H1 (cell line): ENCODE measurements around the gene BCO1. TPM values are rescaled to one million over a fixed set of nuclear protein-coding genes. Genes with fewer than 3 reads are reported as not detected.

ENCODE experiments used
- CHD1 ChIP-seq: IDR thresholded peaks from 2 replicates; pipeline ENCODE4 v1.6.1; 2012; ENCODE audit warnings: low read depth, low read length, improper control_type of control experiment
- CTBP2 ChIP-seq: IDR thresholded peaks from 2 replicates; pipeline ENCODE4 v1.7.0; 2011; ENCODE audit warnings: borderline replicate concordance, mild to moderate bottlenecking, moderate library complexity, mixed read lengths, low read length; ENCODE audit not compliant: insufficient read depth, insufficient read length
- E2F6 ChIP-seq: IDR thresholded peaks from 2 replicates; pipeline ENCODE4 v1.6.1; 2012; ENCODE audit warnings: inconsistent platforms
- FOSL1 ChIP-seq: IDR thresholded peaks from 2 replicates; pipeline ENCODE4 v1.6.1; 2011; ENCODE audit warnings: mild to moderate bottlenecking, low read depth, low read length, moderate library complexity; ENCODE audit not compliant: insufficient read depth
- HDAC2 ChIP-seq, 2 experiments: fragments of 300-600 bp in 1 of 2; sonication (generic) in 1 of 2; IDR thresholded peaks; 2 replicates each; pipeline ENCODE4 v1.6.1; 2011 to 2012; ENCODE audit warnings: low read depth in 2 of 2, low read length in 2 of 2, mild to moderate bottlenecking in 2 of 2, moderate library complexity in 2 of 2, borderline replicate concordance in 1 of 2, inconsistent platforms in 1 of 2
- JUN ChIP-seq: IDR thresholded peaks from 2 replicates; pipeline ENCODE4 v1.6.1; 2011; ENCODE audit warnings: low read depth, mild to moderate bottlenecking, improper control_type of control experiment, low read length
- KDM1A ChIP-seq: fragments of 200-600, 300-600 bp; sonication (generic); IDR thresholded peaks from 2 replicates; pipeline ENCODE4 v1.7.1; 2016; ENCODE audit warnings: mild to moderate bottlenecking, low read length, borderline replicate concordance
- KDM5A ChIP-seq: fragments of 200-600 bp; IDR thresholded peaks from 2 replicates; pipeline ENCODE4 v1.7.1; 2012; ENCODE audit warnings: mild to moderate bottlenecking, low read length, inconsistent platforms, mixed read lengths
- MAFK ChIP-seq: IDR thresholded peaks from 2 replicates; pipeline ENCODE4 v1.6.1; 2012; ENCODE audit warnings: low read depth, mild to moderate bottlenecking, improper control_type of control experiment, low read length
- PHF8 ChIP-seq: fragments of 200-600 bp; sonication (generic); conservative IDR thresholded peaks from 2 replicates; pipeline ENCODE4 v1.7.1; 2012; ENCODE audit warnings: low read depth, mild to moderate bottlenecking, inconsistent platforms, low read length, moderate library complexity
- POLR2AphosphoS5 ChIP-seq: IDR thresholded peaks from 2 replicates; pipeline ENCODE4 v1.6.1; 2011; ENCODE audit warnings: low read depth, low read length
- RAD21 ChIP-seq, 2 experiments: IDR thresholded peaks in 1 of 2; conservative IDR thresholded peaks in 1 of 2; 2 replicates each; pipeline ENCODE4 v1.6.1; 2011; ENCODE audit warnings: low read depth in 2 of 2, low read length in 2 of 2, improper control_type of control experiment in 1 of 2, inconsistent platforms in 1 of 2, mild to moderate bottlenecking in 1 of 2, moderate library complexity in 1 of 2
- SIN3A ChIP-seq, 2 experiments: IDR thresholded peaks in 1 of 2; conservative IDR thresholded peaks in 1 of 2; 2 replicates each; pipeline ENCODE4 v1.6.1; 2011 to 2012; ENCODE audit warnings: low read length in 2 of 2, improper control_type of control experiment in 1 of 2, low read depth in 1 of 2, mild to moderate bottlenecking in 1 of 2
- SIX5 ChIP-seq: IDR thresholded peaks from 2 replicates; pipeline ENCODE4 v1.6.1; 2011; ENCODE audit warnings: mild to moderate bottlenecking, low read depth, low read length
- TAF1 ChIP-seq: IDR thresholded peaks from 2 replicates; pipeline ENCODE4 v1.6.1; 2011; ENCODE audit warnings: mild to moderate bottlenecking, low read depth, low read length
- TAF7 ChIP-seq: optimal IDR thresholded peaks from 2 replicates; pipeline ENCODE3; 2011; ENCODE audit warnings: low read depth, mild to moderate bottlenecking, inconsistent platforms, low read length, moderate library complexity, borderline replicate concordance
- TEAD4 ChIP-seq: IDR thresholded peaks from 2 replicates; pipeline ENCODE4 v1.6.1; 2012; ENCODE audit warnings: low read depth, low read length, inconsistent platforms, mixed read lengths
- ZNF274 ChIP-seq: IDR thresholded peaks from 2 replicates; pipeline ENCODE4 v1.7.0; 2012; ENCODE audit warnings: low read length, borderline replicate concordance; ENCODE audit errors: extremely low read depth
- polyA plus RNA-seq, 7 experiments: library from polyadenylated mRNA; depleted of rRNA in 3 of 7; stranded (reverse) in 5 of 7; unstranded in 2 of 7; fragments of >200 nt in 5 of 7; fragments of 200-250 nt in 2 of 7; gene quantifications; 1 replicate in 5 of 7; 2 replicates in 1 of 7; 4 replicates in 1 of 7; pipeline versions ENCODE4 v1.2.1 to v1.2.3, GENCODE V29; 2011 to 2013; ENCODE audit warnings: missing spikeins in 2 of 7, mixed read lengths in 2 of 7
- total RNA-seq: library from RNA; stranded (reverse); fragmentation: NEBNext Ultra II Directional; extraction: Animal tissue kit (Norgen Biotek cat#: 25700); gene quantifications from 2 replicates; pipeline ENCODE4 v1.2.1, GENCODE V29; 2021

The BCO1 gene
- total and polyA plus RNA-seq, 2 of the 8 experiments (the other 6 are each of a cell fraction or from before 2014, with no cell fraction given), result 0.21 TPM; not detected in 1

- TF ChIP-seq TEAD4 (no peak), PHF8 (peak; percentile 89), RAD21 (IDR thresholded peaks at IDR 0.05 in 1 of 2, conservative IDR thresholded peaks at IDR 0.05 in 1 of 2; ENCODE audit: low read depth in 2 of 2, low read length in 2 of 2) (0 out of 4 replicates have a peak, but pooled peaks of 1 of the 2 experiments have one; percentile 1), FOSL1 (no peak), ZNF274 (no peak), SIN3A (conservative IDR thresholded peaks at IDR 0.05 in 1 of 2, IDR thresholded peaks at IDR 0.05 in 1 of 2; ENCODE audit: low read depth in 1 of 2, low read length in 2 of 2) (peak in 1 of 2 experiments; percentile 87; a peak in 2 of 4 replicates), CHD1 (no peak), TAF7 (peak; percentile 87), MAFK (no peak), KDM5A (peak; percentile 48; the same call in 1 of the 2 replicates), TAF1 (peak; percentile 92), POLR2AphosphoS5 (peak; percentile 91), SIX5 (no peak), KDM1A (peak; percentile 27; the same call in 1 of the 2 replicates), E2F6 (peak; percentile 51), HDAC2 (IDR thresholded peaks at IDR 0.05; ENCODE audit: borderline replicate concordance in 1 of 2, low read depth in 2 of 2, low read length in 2 of 2) (no peak; a peak in 1 of 4 replicates), JUN (no peak), CTBP2 (no peak)
Measured at GRCh38 chr16:81314603-81315270, 76.2 kb downstream of the BCO1 start, which contains the start of gene GAN (continued).
